ENCODE measurements around the gene LIN7B.
A peak's percentile ranks its signal among the peaks of the same experiment; 100 is the strongest.
"Not testable (repeated sequence)": the region's sequence is repeated elsewhere in the genome, so short reads cannot be mapped to it uniquely, and the experiment has no call there.

The LIN7B gene

GRCh38 chr19:49145573-49146407 is 31.6 kb downstream of the LIN7B start:
- peak; percentile 98 for DNase-seq (ENCODE audit: low spot score)

- not testable (repeated sequence) for DNase-seq (ENCODE audit: low spot score)
Measured at GRCh38 chr19:49146408-49146770, 32.2 kb downstream of the LIN7B start.

GRCh38 chr19:49148044-49148682 is 34.0 kb downstream of the LIN7B start:
- DNase-seq (ENCODE audit: low spot score), result peak; percentile 48

GRCh38 chr19:49148784-49149651 is 34.8 kb downstream of the LIN7B start:
- DNase-seq (ENCODE audit: low spot score), result peak; percentile 100

GRCh38 chr19:49149652-49150105 is 35.5 kb downstream of the LIN7B start:
- DNase-seq (ENCODE audit: low spot score), result peak; percentile 86

GRCh38 chr19:49150106-49150943 is 36.2 kb downstream of the LIN7B start:
- peak; percentile 92 for DNase-seq (ENCODE audit: low spot score)

- no peak for DNase-seq (ENCODE audit: low spot score)
Measured at GRCh38 chr19:49150944-49151243, 36.7 kb downstream of the LIN7B start.

GRCh38 chr19:49151267-49152118 is 37.3 kb downstream of the LIN7B start:
- DNase-seq (ENCODE audit: low spot score), result peak; percentile 86

- DNase-seq (ENCODE audit: low spot score), result no peak
Measured at GRCh38 chr19:49152119-49152550, 38.0 kb downstream of the LIN7B start.

GRCh38 chr19:49153167-49153809 is 39.1 kb downstream of the LIN7B start:
- no peak for DNase-seq (ENCODE audit: low spot score)

GRCh38 chr19:49154279-49154678 is 40.1 kb downstream of the LIN7B start:
- DNase-seq (ENCODE audit: low spot score), result no peak

GRCh38 chr19:49155005-49155819 is 41.0 kb downstream of the LIN7B start, which contains the start of gene HRC:
TSS of gene HRC (minus strand) at chr19:49155396. CDS start at chr19:49155237, 159 bp downstream.
- no peak for DNase-seq (ENCODE audit: low spot score)

- no peak for DNase-seq (ENCODE audit: low spot score)
Measured at GRCh38 chr19:49155820-49156346, 41.7 kb downstream of the LIN7B start.

GRCh38 chr19:49157445-49158224 is 43.5 kb downstream of the LIN7B start, which contains the start of gene TRPM4:
TSS of gene TRPM4 (plus strand) at chr19:49157792. CDS start at chr19:49157867, 75 bp downstream.
- peak; percentile 94 for DNase-seq (ENCODE audit: low spot score)

GRCh38 chr19:49160450-49161189 is 46.5 kb downstream of the LIN7B start:
- DNase-seq (ENCODE audit: low spot score), result no peak

GRCh38 chr19:49161987-49162386 is 47.8 kb downstream of the LIN7B start:
- DNase-seq (ENCODE audit: low spot score), result no peak

GRCh38 chr19:49165111-49165750 is 51.1 kb downstream of the LIN7B start:
- no peak for DNase-seq (ENCODE audit: low spot score)
